ENCODE results near the gene FRK.
A peak's percentile ranks its signal among the peaks of the same experiment; 100 is the strongest.
"Not testable (repeated sequence)": the region's sequence is repeated elsewhere in the genome, so short reads cannot be mapped to it uniquely, and the experiment has no call there.

Gene FRK, protein sequence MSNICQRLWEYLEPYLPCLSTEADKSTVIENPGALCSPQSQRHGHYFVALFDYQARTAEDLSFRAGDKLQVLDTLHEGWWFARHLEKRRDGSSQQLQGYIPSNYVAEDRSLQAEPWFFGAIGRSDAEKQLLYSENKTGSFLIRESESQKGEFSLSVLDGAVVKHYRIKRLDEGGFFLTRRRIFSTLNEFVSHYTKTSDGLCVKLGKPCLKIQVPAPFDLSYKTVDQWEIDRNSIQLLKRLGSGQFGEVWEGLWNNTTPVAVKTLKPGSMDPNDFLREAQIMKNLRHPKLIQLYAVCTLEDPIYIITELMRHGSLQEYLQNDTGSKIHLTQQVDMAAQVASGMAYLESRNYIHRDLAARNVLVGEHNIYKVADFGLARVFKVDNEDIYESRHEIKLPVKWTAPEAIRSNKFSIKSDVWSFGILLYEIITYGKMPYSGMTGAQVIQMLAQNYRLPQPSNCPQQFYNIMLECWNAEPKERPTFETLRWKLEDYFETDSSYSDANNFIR

GRCh38 chr6:116060572-116061283, at the start of gene FRK:
Gene FRK, minus strand, starts transcription at chr6:116060891. Its CDS starts 580 bp downstream, at chr6:116060311.
- no peak for DNase-seq

DNA sequence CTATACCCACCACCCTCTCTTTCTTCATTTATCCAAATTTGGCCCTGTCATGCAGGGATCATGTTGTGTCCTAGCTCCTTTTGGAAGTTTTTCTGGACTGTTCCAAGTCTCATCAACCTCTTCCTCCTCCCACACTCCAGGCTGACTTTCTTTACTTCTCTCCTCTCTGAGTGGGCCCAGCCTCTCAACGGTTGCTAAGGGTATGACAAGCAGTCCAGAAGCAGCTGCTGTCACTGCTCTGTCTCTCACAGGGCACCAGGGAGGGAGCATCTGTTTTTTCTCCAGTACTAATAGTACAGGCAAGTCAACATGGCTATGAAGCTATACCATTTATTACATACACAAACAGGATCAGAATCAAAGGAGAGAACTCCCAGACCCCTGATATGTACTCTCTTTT, 48.1 kb upstream of the FRK start:
- no peak for DNase-seq

DNA sequence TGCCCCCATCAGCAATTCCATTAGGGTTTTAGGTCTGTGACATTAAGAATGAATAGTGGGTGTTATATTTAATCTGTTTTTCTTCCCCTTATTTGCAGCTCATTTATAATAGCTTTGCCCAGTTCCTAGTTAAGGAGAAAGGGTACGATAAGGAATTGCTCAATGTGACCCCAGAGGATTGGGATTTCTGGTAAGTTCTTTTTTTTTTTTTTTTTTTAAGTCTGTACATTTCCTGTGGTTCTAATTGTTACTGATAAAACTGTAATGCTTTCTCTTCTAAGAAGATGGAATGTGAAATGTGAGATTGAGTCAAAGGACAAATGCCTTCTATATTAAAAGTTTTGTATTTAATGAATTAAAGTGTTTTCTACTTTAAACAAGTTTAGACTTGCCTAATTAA, 45.5 kb upstream of the FRK start:
- no peak for DNase-seq

DNA sequence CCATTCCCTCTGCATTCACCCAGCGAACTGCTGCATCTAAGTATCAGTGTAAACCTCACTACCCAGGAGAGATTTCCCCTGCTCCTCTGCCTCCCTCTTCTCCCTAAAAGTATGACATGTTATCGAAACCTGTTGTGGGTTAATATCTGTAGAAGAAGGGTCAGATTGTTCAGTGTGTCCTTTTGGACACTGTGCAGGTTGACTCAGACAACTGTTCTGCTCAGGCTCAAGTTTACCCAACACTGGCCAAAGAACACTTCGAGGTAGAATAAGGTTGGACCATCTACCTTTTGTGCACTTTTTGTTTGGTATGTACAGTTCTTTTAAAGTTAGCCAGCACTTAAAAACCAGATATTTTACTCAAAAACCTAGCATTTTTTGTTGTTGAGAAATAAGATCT, 44.6 kb upstream of the FRK start:
- no peak for DNase-seq

- no peak for DNase-seq
These were observed 43.9 kb upstream of the FRK start for GRCh38 chr6:116104636-116105035.

GRCh38 chr6:116102873-116103272, 42.2 kb upstream of the FRK start:
- no peak for DNase-seq

DNA sequence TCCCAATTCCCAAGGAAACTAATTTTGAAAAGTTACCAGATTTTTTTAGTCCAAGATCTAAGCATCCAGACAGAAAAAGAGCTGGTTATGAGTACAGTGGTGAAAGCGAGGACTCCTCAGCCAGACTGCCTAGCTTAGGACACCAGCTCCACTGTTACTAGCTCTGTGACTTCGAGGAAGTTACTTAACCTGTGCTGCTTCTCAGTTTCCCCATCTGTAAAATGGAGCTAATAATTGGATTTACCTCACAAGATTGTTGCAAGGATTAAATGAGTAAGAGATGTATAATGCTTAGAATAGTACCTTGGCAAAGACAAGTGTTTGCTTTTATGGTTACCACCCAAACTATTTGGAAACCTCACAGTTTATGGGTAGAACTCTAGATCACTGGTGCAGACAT, 41.1 kb upstream of the FRK start:
- no peak for DNase-seq

GRCh38 chr6:116101302-116101718, 40.6 kb upstream of the FRK start:
- DNase-seq = no peak

DNA sequence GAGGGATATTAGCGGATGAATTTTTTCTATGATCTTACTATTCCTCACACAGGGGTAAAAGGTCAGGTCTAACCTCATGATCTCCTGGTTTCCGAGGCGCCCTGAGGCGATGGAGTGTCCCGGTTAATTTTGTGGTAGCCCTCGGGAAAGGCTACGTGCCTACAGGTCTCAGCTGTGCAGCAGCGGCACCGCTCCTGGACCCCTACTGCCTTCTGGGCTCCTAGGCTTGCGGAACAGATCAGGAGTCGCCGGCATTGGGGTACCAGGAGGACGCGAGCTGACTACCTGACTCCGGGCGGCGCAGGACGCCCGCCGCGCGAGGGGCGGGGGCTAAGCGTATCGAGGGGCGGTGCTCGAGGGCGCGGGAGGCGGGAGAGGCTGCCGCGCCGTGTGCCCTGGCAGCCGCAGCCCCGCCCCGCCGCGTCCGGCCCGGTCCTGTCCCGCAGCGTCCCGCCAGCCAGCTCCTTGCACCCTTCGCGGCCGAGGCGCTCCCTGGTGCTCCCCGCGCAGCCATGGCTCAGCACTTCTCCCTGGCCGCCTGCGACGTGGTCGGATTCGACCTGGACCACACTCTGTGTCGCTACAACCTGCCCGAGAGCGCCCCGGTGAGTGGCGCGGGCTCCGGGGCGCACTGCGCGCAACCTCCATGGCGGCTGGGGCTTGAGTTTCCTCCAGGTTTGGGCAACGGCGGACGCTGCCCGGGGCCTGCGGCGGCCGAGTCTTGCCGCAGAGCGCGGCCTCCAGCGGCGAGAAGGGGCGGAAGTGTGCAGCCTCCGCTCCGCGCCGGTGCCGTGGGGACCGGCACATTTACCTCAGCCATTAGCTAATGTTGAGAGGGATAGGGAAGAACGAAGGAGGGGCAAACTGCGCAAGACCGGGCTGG, 40.0 kb upstream of the FRK start, which contains the start of gene NT5DC1:
TSS of gene NT5DC1 (plus strand) at position 435 of the 883 bp plus-strand sequence. CDS start at position 513, 78 bp downstream.
- DNase-seq = peak; percentile 67

GRCh38 chr6:116099036-116099435, 38.3 kb upstream of the FRK start:
- DNase-seq = no peak

DNA sequence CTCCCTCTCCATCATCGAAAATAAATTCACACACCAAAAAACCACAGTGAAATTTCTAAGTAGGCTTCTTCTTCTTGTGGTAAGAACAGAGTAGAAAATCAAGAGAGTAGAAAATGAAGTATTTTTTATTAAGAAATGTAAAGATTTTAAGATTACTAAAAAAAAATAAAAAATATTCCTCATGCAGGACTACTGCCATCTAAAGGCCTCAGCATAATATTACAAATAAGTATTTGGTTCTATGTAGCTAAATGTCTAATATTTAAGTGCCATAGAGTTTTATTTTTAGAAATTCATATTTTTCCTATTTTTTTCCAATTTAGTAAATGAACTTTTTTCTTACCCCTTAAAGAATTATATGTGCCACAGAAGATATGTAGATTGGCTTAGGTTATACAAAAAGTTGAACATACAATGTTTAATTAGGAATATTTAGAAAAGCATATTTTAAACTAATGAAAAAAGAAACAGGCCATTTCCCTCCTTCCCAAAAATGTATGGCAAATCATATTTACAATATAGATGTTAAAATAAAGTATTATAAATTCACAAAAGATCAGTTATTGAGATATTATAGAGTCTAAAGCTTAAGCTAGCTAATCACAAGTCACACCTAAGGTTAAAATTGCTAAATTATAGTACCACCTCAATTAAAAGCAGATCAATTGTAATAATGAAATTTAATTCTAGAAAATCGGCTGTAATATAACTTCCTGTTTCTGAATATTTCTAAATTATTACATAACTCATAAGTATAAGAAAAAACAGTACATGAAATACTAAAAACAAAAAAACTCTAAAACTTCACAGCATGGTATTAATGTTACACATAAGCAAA, 36.5 kb upstream of the FRK start:
- DNase-seq = peak; percentile 4

GRCh38 chr6:116096048-116096759, 35.5 kb upstream of the FRK start:
- DNase-seq = not testable (repeated sequence)

DNA sequence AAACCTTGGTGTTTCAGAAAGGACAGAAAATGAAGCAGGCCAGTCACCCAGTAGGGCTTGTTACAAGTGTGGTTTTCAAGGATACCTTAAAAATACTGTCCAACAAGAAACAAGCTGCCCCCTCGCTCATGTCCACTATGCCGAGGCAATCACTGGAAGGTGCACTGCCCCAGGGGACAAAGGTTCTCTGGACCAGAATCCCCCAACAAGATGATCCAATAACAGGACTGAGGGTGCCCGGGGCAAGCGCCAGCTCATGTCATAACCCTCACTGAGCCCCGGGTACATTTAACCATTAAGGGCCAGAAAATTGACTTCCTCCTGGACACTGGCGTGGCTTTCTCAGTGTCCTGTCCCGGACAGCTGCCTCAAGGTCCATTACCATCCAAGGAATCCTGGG, 33.4 kb upstream of the FRK start:
- DNase-seq = no peak

DNA sequence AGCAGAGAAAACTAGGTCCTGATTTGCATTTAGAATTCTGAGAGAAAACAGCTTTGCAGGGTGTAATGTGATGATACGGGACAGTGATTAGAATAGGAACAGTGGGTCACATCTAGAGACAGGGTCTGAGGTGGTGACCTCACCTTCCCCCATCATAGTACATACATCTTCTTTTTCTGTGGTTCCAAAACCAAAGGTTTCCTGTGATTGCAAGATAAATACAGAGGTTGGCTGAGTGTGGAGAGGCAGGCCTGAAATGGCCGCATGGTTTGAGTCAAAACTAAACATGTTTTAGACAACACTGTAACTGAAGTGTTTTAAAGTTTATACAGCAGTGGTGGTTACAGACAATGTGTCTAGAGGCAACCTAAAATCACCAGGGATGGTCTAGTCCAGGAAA, 29.6 kb upstream of the FRK start:
- DNase-seq = no peak

GRCh38 chr6:116088946-116089345, 28.3 kb upstream of the FRK start:
- DNase-seq = no peak

GRCh38 chr6:116087437-116088027, 26.8 kb upstream of the FRK start:
- no peak for DNase-seq

DNA sequence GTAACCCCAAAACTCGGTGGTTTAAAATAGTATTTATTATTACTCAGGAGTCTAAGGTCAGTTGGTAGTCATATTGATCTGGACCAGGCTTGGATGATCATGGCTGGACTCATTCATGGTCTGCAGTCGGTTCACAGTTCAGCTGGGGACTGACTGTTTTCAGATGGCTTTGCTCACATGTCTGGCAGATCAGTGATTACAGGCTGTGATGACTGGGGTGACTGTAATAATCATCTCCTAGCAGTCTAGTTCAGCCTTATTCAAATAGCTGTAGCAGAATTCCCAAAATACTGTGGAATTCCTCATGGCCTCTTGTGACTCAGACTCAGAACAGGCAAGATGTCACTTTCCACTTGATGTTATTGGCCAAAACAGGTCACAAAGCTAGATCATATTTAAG, 23.6 kb upstream of the FRK start:
- DNase-seq = no peak

DNA sequence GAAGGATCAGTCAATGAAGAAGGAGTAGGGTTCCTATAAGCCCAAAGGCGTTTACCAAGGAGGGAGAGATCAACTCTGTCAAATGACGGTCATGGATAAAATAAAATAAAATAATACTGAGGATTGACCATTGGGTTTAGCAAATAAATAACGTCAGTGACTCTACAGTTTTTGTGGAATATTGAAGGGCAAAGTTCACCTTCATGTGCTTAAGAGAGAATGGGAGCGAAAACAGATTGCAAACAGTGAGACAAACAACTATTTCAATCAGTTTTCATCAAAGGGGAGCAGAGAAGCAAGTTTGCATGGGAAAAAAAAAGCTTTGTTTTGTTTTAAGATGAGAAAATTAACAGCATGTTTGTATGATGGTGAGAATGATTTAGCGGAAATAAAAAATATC, 22.4 kb upstream of the FRK start:
- no peak for DNase-seq

DNA sequence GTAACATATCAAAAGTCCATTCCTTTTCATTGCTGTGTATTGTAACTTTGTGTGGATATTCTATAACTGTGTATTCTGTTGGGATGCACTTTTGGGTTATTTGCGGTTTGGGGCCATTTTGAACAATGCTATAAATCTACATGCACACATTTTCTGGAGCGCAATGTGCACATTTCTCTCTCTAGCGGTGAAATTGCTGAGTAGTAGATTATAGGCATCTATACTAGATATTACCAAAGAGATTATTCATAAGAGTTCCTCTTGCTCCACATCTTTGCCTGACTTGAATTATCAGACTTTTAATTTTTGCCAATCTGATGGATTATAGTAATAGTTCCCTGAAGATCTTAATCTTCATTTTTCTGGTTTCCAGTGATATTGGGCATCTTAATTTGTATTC, 18.3 kb upstream of the FRK start:
- DNase-seq = no peak

DNA sequence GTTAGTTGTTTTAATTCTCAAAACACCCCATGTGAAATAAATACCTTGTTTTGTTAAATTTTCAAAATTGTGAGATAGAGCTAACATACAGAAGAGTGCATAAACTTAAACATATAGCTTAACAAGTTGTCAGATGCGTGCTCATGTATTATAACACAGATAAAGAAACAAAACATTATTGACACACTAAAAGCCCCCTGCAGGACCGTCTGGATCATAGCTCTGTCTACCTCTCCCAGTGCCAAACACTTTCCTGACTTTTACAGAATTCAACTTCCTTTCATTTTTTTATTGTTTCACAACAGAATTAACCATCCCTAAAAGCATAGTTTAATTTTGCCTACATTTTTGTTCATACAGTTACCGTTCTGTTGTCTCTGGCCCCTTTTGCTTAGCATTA, 17.8 kb upstream of the FRK start:
- no peak for DNase-seq

Measured in NCI-H1694 treated with DMSO at 0.1 percent for 48 hours (cell line).